ENCODE data around the gene ZDHHC4.
"Not testable (repeated sequence)": the region's sequence is repeated elsewhere in the genome, so short reads cannot be mapped to it uniquely, and the experiment has no call there.

The ZDHHC4 gene

GRCh38 chr7:6622134-6622710 lies 45.0 kb downstream of the ZDHHC4 start:
- Histone ChIP-seq H3K9ac (ENCODE audit: low read length) (no peak overlapping the region), H3K4me1 (ENCODE audit: control insufficient read depth, insufficient read depth, low read length) (no peaks in the 10 kb centered on the region), H3K36me3 (ENCODE audit: control insufficient read depth, insufficient read depth, low read length) (peaks cover 30% of the 10 kb centered on the region)

GRCh38 chr7:6623589-6624245 lies 46.5 kb downstream of the ZDHHC4 start:
- H3K4me1 ChIP-seq (ENCODE audit: control insufficient read depth, insufficient read depth, low read length) = no peaks in the 10 kb centered on the region
- no peak overlapping the region for H3K9ac ChIP-seq (ENCODE audit: low read length)

More at GRCh38 chr7:6622134-6622710, 45.0 kb downstream of the ZDHHC4 start:
- Histone ChIP-seq H3K9me3 (ENCODE audit: control insufficient read depth, insufficient read depth, low read depth, low read length) (no peaks in the 10 kb centered on the region), H3K27me3 (ENCODE audit: control insufficient read depth, insufficient read depth, low read length) (no peaks in the 10 kb centered on the region), H3K27ac (ENCODE audit: low read depth, low read length) (no peak overlapping the region), H3K4me3 (ENCODE audit: low read depth, low read length) (no peak overlapping the region)

GRCh38 chr7:6624246-6624611 lies 47.0 kb downstream of the ZDHHC4 start:
- Histone ChIP-seq H3K9me3 (ENCODE audit: control insufficient read depth, insufficient read depth, low read depth, low read length) (no peaks in the 10 kb centered on the region), H3K27ac (ENCODE audit: low read depth, low read length) (no peak overlapping the region), H3K27me3 (ENCODE audit: control insufficient read depth, insufficient read depth, low read length) (no peaks in the 10 kb centered on the region), H3K9ac (ENCODE audit: low read length) (no peak overlapping the region), H3K4me3 (ENCODE audit: low read depth, low read length) (no peak overlapping the region), H3K4me1 (ENCODE audit: control insufficient read depth, insufficient read depth, low read length) (no peaks in the 10 kb centered on the region), H3K36me3 (ENCODE audit: control insufficient read depth, insufficient read depth, low read length) (peaks cover 22% of the 10 kb centered on the region)

More at GRCh38 chr7:6623589-6624245, 46.5 kb downstream of the ZDHHC4 start:
- Histone ChIP-seq H3K9me3 (ENCODE audit: control insufficient read depth, insufficient read depth, low read depth, low read length) (no peaks in the 10 kb centered on the region), H3K27ac (ENCODE audit: low read depth, low read length) (no peak overlapping the region), H3K4me3 (ENCODE audit: low read depth, low read length) (no peak overlapping the region), H3K36me3 (ENCODE audit: control insufficient read depth, insufficient read depth, low read length) (peaks cover 22% of the 10 kb centered on the region), H3K27me3 (ENCODE audit: control insufficient read depth, insufficient read depth, low read length) (no peaks in the 10 kb centered on the region)

GRCh38 chr7:6628045-6628444 lies 50.8 kb downstream of the ZDHHC4 start:
- no peak overlapping the region for H3K27ac ChIP-seq (ENCODE audit: low read depth, low read length)
- H3K9me3 ChIP-seq (ENCODE audit: control insufficient read depth, insufficient read depth, low read depth, low read length) = no peaks in the 10 kb centered on the region

GRCh38 chr7:6630007-6630849 lies 53.0 kb downstream of the ZDHHC4 start:
- Histone ChIP-seq H3K9me3 (ENCODE audit: control insufficient read depth, insufficient read depth, low read depth, low read length) (no peaks in the 10 kb centered on the region), H3K36me3 (ENCODE audit: control insufficient read depth, insufficient read depth, low read length) (no peaks in the 10 kb centered on the region), H3K4me3 (ENCODE audit: low read depth, low read length) (no peak overlapping the region), H3K27me3 (ENCODE audit: control insufficient read depth, insufficient read depth, low read length) (no peaks in the 10 kb centered on the region), H3K27ac (ENCODE audit: low read depth, low read length) (no peak overlapping the region), H3K9ac (ENCODE audit: low read length) (no peak overlapping the region), H3K4me1 (ENCODE audit: control insufficient read depth, insufficient read depth, low read length) (no peaks in the 10 kb centered on the region)

More at GRCh38 chr7:6628045-6628444, 50.8 kb downstream of the ZDHHC4 start:
- H3K9ac ChIP-seq (ENCODE audit: low read length) = no peak overlapping the region
- H3K4me1 ChIP-seq (ENCODE audit: control insufficient read depth, insufficient read depth, low read length) = no peaks in the 10 kb centered on the region
- H3K36me3 ChIP-seq (ENCODE audit: control insufficient read depth, insufficient read depth, low read length) = peaks cover 4% of the 10 kb centered on the region
- H3K27me3 ChIP-seq (ENCODE audit: control insufficient read depth, insufficient read depth, low read length) = no peaks in the 10 kb centered on the region
- H3K4me3 ChIP-seq (ENCODE audit: low read depth, low read length) = no peak overlapping the region

GRCh38 chr7:6631605-6632004 lies 54.4 kb downstream of the ZDHHC4 start:
- Histone ChIP-seq H3K36me3 (ENCODE audit: control insufficient read depth, insufficient read depth, low read length) (no peaks in the 10 kb centered on the region), H3K27ac (ENCODE audit: low read depth, low read length) (no peak overlapping the region), H3K9me3 (ENCODE audit: control insufficient read depth, insufficient read depth, low read depth, low read length) (no peaks in the 10 kb centered on the region), H3K4me3 (ENCODE audit: low read depth, low read length) (no peak overlapping the region), H3K4me1 (ENCODE audit: control insufficient read depth, insufficient read depth, low read length) (no peaks in the 10 kb centered on the region), H3K9ac (ENCODE audit: low read length) (no peak overlapping the region), H3K27me3 (ENCODE audit: control insufficient read depth, insufficient read depth, low read length) (no peaks in the 10 kb centered on the region)

GRCh38 chr7:6634021-6634420 lies 56.8 kb downstream of the ZDHHC4 start:
- no peaks in the 10 kb centered on the region for H3K36me3 ChIP-seq (ENCODE audit: control insufficient read depth, insufficient read depth, low read length)
- no peak overlapping the region for H3K27ac ChIP-seq (ENCODE audit: low read depth, low read length)
- H3K27me3 ChIP-seq (ENCODE audit: control insufficient read depth, insufficient read depth, low read length) = no peaks in the 10 kb centered on the region
- H3K4me3 ChIP-seq (ENCODE audit: low read depth, low read length) = no peak overlapping the region
- H3K9me3 ChIP-seq (ENCODE audit: control insufficient read depth, insufficient read depth, low read depth, low read length) = no peaks in the 10 kb centered on the region
- no peak overlapping the region for H3K9ac ChIP-seq (ENCODE audit: low read length)
- H3K4me1 ChIP-seq (ENCODE audit: control insufficient read depth, insufficient read depth, low read length) = peaks cover 2% of the 10 kb centered on the region; the same call in 1 of the 2 replicates

- not testable (repeated sequence) for H3K36me3 ChIP-seq (ENCODE audit: control insufficient read depth, insufficient read depth, low read length); H3K9me3 ChIP-seq (ENCODE audit: control insufficient read depth, insufficient read depth, low read depth, low read length); H3K4me1 ChIP-seq (ENCODE audit: control insufficient read depth, insufficient read depth, low read length); H3K27me3 ChIP-seq (ENCODE audit: control insufficient read depth, insufficient read depth, low read length); H3K4me3 ChIP-seq (ENCODE audit: low read depth, low read length); H3K9ac ChIP-seq (ENCODE audit: low read length); H3K27ac ChIP-seq (ENCODE audit: low read depth, low read length)
These were observed 57.7 kb downstream of the ZDHHC4 start for GRCh38 chr7:6634971-6635370.

GRCh38 chr7:6636741-6637543 lies 59.7 kb downstream of the ZDHHC4 start, which contains the start of gene ZNF316:
ZNF316 (plus strand) TSS chr7:6637318; CDS start chr7:6642410, 5,092 bp downstream.
- peak within 1 kb of the TSS; percentile 75 for H3K4me3 ChIP-seq (ENCODE audit: low read depth, low read length)
- peaks cover 6% of the 10 kb centered on the region; the same call in 1 of the 2 replicates for H3K36me3 ChIP-seq (ENCODE audit: control insufficient read depth, insufficient read depth, low read length)
- H3K9me3 ChIP-seq (ENCODE audit: control insufficient read depth, insufficient read depth, low read depth, low read length) = no peaks in the 10 kb centered on the region
- H3K27ac ChIP-seq (ENCODE audit: low read depth, low read length) = no peak within 1 kb of the TSS; the same call in 1 of the 2 replicates
- peaks cover 6% of the 10 kb centered on the region; the same call in 1 of the 2 replicates for H3K4me1 ChIP-seq (ENCODE audit: control insufficient read depth, insufficient read depth, low read length)
- peak within 1 kb of the TSS; percentile 72 for H3K9ac ChIP-seq (ENCODE audit: low read length)
- H3K27me3 ChIP-seq (ENCODE audit: control insufficient read depth, insufficient read depth, low read length) = no peaks in the 10 kb centered on the region

- Histone ChIP-seq H3K4me1 (ENCODE audit: control insufficient read depth, insufficient read depth, low read length) (peaks cover 6% of the 10 kb centered on the region; the same call in 1 of the 2 replicates), H3K27ac (ENCODE audit: low read depth, low read length) (no peak overlapping the region), H3K9me3 (ENCODE audit: control insufficient read depth, insufficient read depth, low read depth, low read length) (no peaks in the 10 kb centered on the region), H3K36me3 (ENCODE audit: control insufficient read depth, insufficient read depth, low read length) (peaks cover 14% of the 10 kb centered on the region), H3K9ac (ENCODE audit: low read length) (no peak overlapping the region), H3K4me3 (ENCODE audit: low read depth, low read length) (peak overlapping the region; percentile 69), H3K27me3 (ENCODE audit: control insufficient read depth, insufficient read depth, low read length) (no peaks in the 10 kb centered on the region)
These were observed 60.4 kb downstream of the ZDHHC4 start for GRCh38 chr7:6637544-6638229.
